GM23338 (cell line): ENCODE results near the gene PDE4B. TPM values are rescaled to one million over a fixed set of nuclear protein-coding genes. Genes with fewer than 3 reads are reported as not detected.

Experiments used
- ATAC-seq: fragments of 200-7000 bp; cut with Tn5 transposase; 3 replicates; pipeline ENCODE4 v1.9.1; 2020
- DNase-seq: peaks from one replicate; pipeline ENCODE4 v3.0.0-alpha.2; 2015; ENCODE audit warnings: low spot score
- H2AFZ ChIP-seq: fragments of 200-600 bp; sonication (generic); 2 replicates; pipeline ENCODE4 v1.8.0; 2016; ENCODE audit warnings: antibody characterized with exemption, mild to moderate bottlenecking, moderate library complexity
- H3F3A ChIP-seq: fragments of 200-600 bp; sonication (generic); replicated peaks from 2 replicates; pipeline ENCODE4 v1.8.0; 2017; ENCODE audit warnings: antibody characterized with exemption, mixed run types, low read depth
- H3K27ac ChIP-seq: fragments of 200-600 bp; sonication (generic); 2 replicates; pipeline ENCODE4 v1.6.1; 2016; ENCODE audit warnings: low read depth
- H3K27me3 ChIP-seq: fragments of 200-600 bp; sonication (generic); 2 replicates; pipeline ENCODE4 v1.8.0; 2016; ENCODE audit warnings: mild to moderate bottlenecking, mixed run types, moderate library complexity; ENCODE audit not compliant: insufficient read depth
- H3K36me3 ChIP-seq: fragments of 200-600 bp; sonication (generic); 2 replicates; pipeline ENCODE4 v1.8.0; 2016; ENCODE audit warnings: mild to moderate bottlenecking; ENCODE audit not compliant: insufficient read depth
- H3K4me1 ChIP-seq: fragments of 200-600 bp; sonication (generic); 2 replicates; pipeline ENCODE4 v1.8.0; 2016; ENCODE audit warnings: mild to moderate bottlenecking, moderate library complexity; ENCODE audit not compliant: insufficient read depth
- H3K4me2 ChIP-seq: fragments of 200-600 bp; sonication (generic); 2 replicates; pipeline ENCODE4 v1.7.1; 2017; ENCODE audit warnings: mixed run types
- H3K4me3 ChIP-seq: fragments of 200-600 bp; sonication (generic); 2 replicates; pipeline ENCODE4 v1.6.1; 2016; ENCODE audit warnings: mixed run types
- H3K79me2 ChIP-seq: fragments of 200-600 bp; sonication (generic); replicated peaks from 2 replicates; pipeline ENCODE4 v1.8.0; 2017; ENCODE audit warnings: mild to moderate bottlenecking; ENCODE audit not compliant: insufficient read depth
- H3K9me2 ChIP-seq: fragments of 200-600 bp; sonication (generic); 2 replicates; pipeline ENCODE4 v1.8.0; 2017; ENCODE audit not compliant: insufficient read depth
- H4K20me1 ChIP-seq: fragments of 200-600 bp; sonication (generic); replicated peaks from 2 replicates; pipeline ENCODE4 v1.8.0; 2017; ENCODE audit warnings: mild to moderate bottlenecking; ENCODE audit not compliant: insufficient read depth
- H3K27ac Mint-ChIP-seq: 2 replicates; pipeline ENCODE4 v1.8.0; 2020; ENCODE audit warnings: inconsistent platforms, mild to moderate bottlenecking, moderate library complexity, mixed read lengths
- H3K27me3 Mint-ChIP-seq: 3 replicates; pipeline ENCODE4 v1.8.0; 2022; ENCODE audit warnings: low read depth, mild to moderate bottlenecking, moderate library complexity, mixed read lengths, inconsistent platforms; ENCODE audit not compliant: insufficient read depth, poor library complexity
- H3K36me3 Mint-ChIP-seq: 3 replicates; pipeline ENCODE4 v1.8.0; 2021; ENCODE audit warnings: low read depth, mild to moderate bottlenecking, inconsistent platforms, moderate library complexity, mixed read lengths
- H3K4me1 Mint-ChIP-seq: 3 replicates; pipeline ENCODE4 v1.8.0; 2020; ENCODE audit warnings: mild to moderate bottlenecking, inconsistent platforms, mixed read lengths
- H3K4me3 Mint-ChIP-seq: 3 replicates; pipeline ENCODE4 v1.8.0; 2021; ENCODE audit warnings: moderate library complexity, mild to moderate bottlenecking, inconsistent platforms, mixed read lengths
- H3K9me3 Mint-ChIP-seq: 3 replicates; pipeline ENCODE4 v1.8.0; 2020; ENCODE audit warnings: moderate library complexity, mild to moderate bottlenecking, inconsistent platforms, mixed read lengths
- CREB1 ChIP-seq: fragments of 250-450 bp; sonication (Bioruptor Pico); IDR thresholded peaks from 2 replicates; pipeline ENCODE4 v1.5.0; 2020; ENCODE audit warnings: low read depth, mild to moderate bottlenecking, moderate library complexity
- CTCF ChIP-seq, 2 experiments: fragments of 200-600 bp in 1 of 2; sonication (generic) in 1 of 2; conservative IDR thresholded peaks; 2 replicates each; pipeline versions ENCODE4 v1.5.1 to v1.6.1; 2016 to 2017; ENCODE audit warnings: antibody characterized with exemption in 2 of 2, low read depth in 2 of 2, mild to moderate bottlenecking in 2 of 2, moderate library complexity in 1 of 2
- ETS1 ChIP-seq: IDR thresholded peaks from 2 replicates; pipeline ENCODE4 v1.6.1; 2016; ENCODE audit warnings: antibody characterized with exemption
- EZH2 ChIP-seq: fragments of 200-600 bp; sonication (generic); IDR thresholded peaks from one replicate; pipeline ENCODE4 v1.8.0; 2017; ENCODE audit warnings: antibody characterized with exemption, mild to moderate bottlenecking, low read depth; ENCODE audit not compliant: unreplicated experiment
- EZH2phosphoT487 ChIP-seq: fragments of 200-600 bp; sonication (generic); IDR thresholded peaks from one replicate; pipeline ENCODE4 v1.8.1; 2018; ENCODE audit warnings: antibody characterized with exemption; ENCODE audit not compliant: unreplicated experiment
- JUNB ChIP-seq: IDR thresholded peaks from one replicate; pipeline ENCODE4 v1.6.1; 2016; ENCODE audit warnings: antibody characterized with exemption; ENCODE audit not compliant: unreplicated experiment
- NANOG ChIP-seq: IDR thresholded peaks from 2 replicates; pipeline ENCODE4 v1.6.1; 2016; ENCODE audit warnings: antibody characterized with exemption, borderline replicate concordance
- POLR2AphosphoS5 ChIP-seq: IDR thresholded peaks from 2 replicates; pipeline ENCODE4 v1.6.1; 2016; ENCODE audit warnings: antibody characterized with exemption, low read depth
- REST ChIP-seq: IDR thresholded peaks from one replicate; pipeline ENCODE4 v1.6.1; 2018; ENCODE audit warnings: antibody characterized with exemption; ENCODE audit not compliant: unreplicated experiment
- STAT1 ChIP-seq: IDR thresholded peaks from one replicate; pipeline ENCODE4 v1.6.1; 2016; ENCODE audit warnings: antibody characterized with exemption; ENCODE audit not compliant: unreplicated experiment
- ZNF114 ChIP-seq: fragments of 250-450 bp; sonication (Bioruptor Pico); IDR thresholded peaks from 2 replicates; pipeline ENCODE4 v1.5.0; 2020; ENCODE audit warnings: mild to moderate bottlenecking, moderate library complexity
- ZNF331 ChIP-seq: fragments of 250-450 bp; sonication (Bioruptor Pico); IDR thresholded peaks from 2 replicates; pipeline ENCODE4 v1.5.0; 2020; ENCODE audit warnings: low read depth, mild to moderate bottlenecking, moderate library complexity
- ZNF462 ChIP-seq: fragments of 250-450 bp; sonication (Bioruptor Pico); IDR thresholded peaks from 2 replicates; pipeline ENCODE4 v1.5.0; 2020; ENCODE audit warnings: mild to moderate bottlenecking, moderate library complexity
- polyA plus RNA-seq: library from polyadenylated mRNA; unstranded; fragments of >200 nt; fragmentation: Nextera tagmentation; extraction: Ambion mirVana; gene quantifications from 2 replicates; pipeline ENCODE4 v1.2.1, GENCODE V29; 2016
- total RNA-seq: library from RNA; depleted of rRNA; stranded (reverse); fragments of >200 nt; shearing (Covaris generic); gene quantifications from 2 replicates; pipeline ENCODE4 v1.2.3, GENCODE V29; 2014

Gene PDE4B
- total and polyA plus RNA-seq, 2 experiments from 2014 or later: 14.0 to 25.6 TPM

- Histone ChIP-seq H2AFZ (no peak overlapping the region; the same call in 1 of the 2 replicates), H3K27ac (no peak overlapping the region), H3K36me3 (no peaks in the 10 kb centered on the region), H3K79me2 (no peaks in the 10 kb centered on the region), H4K20me1 (no peaks in the 10 kb centered on the region), H3K4me3 (no peak overlapping the region), H3K9me2 (peaks cover 3% of the 10 kb centered on the region; the same call in 1 of the 2 replicates), H3K4me2 (no peak overlapping the region), H3F3A (no peaks in the 10 kb centered on the region), H3K27me3 (no peaks in the 10 kb centered on the region), H3K4me1 (no peaks in the 10 kb centered on the region)
- Mint-ChIP-seq H3K9me3 (no peaks in the 10 kb centered on the region), H3K27me3 (peaks cover 2% of the 10 kb centered on the region), H3K4me3 (no peak overlapping the region), H3K36me3 (no peaks in the 10 kb centered on the region), H3K27ac (no peak overlapping the region), H3K4me1 (no peaks in the 10 kb centered on the region)
- DNase-seq (no peak), ATAC-seq (no peak)
- TF ChIP-seq ZNF114 (CRISPR knock-in tag): no peak
- TF ChIP-seq ZNF462: no peak
- TF ChIP-seq JUNB: no peak
- no peak for TF ChIP-seq STAT1
- TF ChIP-seq CREB1: no peak
- TF ChIP-seq ETS1: no peak
- TF ChIP-seq ZNF331 (CRISPR knock-in tag): no peak
- TF ChIP-seq EZH2phosphoT487: no peak
- TF ChIP-seq CTCF (conservative IDR thresholded peaks at IDR 0.05; ENCODE audit: low read depth in 2 of 2): no peak
- no peak for TF ChIP-seq EZH2
- no peak for TF ChIP-seq POLR2AphosphoS5
- no peak for TF ChIP-seq NANOG
- TF ChIP-seq REST: no peak
These were observed 390.7 kb downstream of the PDE4B start for GRCh38 chr1:66183400-66183799.
